Gastrocnemius medialis (tissue), 4 donors: Measurements from ENCODE around the gene BRCA2.

Experiments
- CTCF ChIP-seq, 5 experiments: fragments of 450-650 bp in 3 of 5; fragments of 200-600 bp in 2 of 5; sonication (generic) in 2 of 5; IDR thresholded peaks in 4 of 5; conservative IDR thresholded peaks in 1 of 5; 1 replicate in 4 of 5; 2 replicates in 1 of 5; pipeline ENCODE4 v1.5.1; 2016 to 2019; ENCODE audit warnings: antibody characterized with exemption in 5 of 5, mild to moderate bottlenecking in 3 of 5, moderate library complexity in 3 of 5
- POLR2A ChIP-seq, 2 donors: fragments of 450-650 bp; IDR thresholded peaks; one replicate each; pipeline ENCODE4 v1.6.1; 2017; ENCODE audit warnings: antibody characterized with exemption in 2 of 2, mild to moderate bottlenecking in 2 of 2, moderate library complexity in 2 of 2

GRCh38 chr13:32390484-32390883, 75.2 kb downstream of the BRCA2 start:
- TF ChIP-seq CTCF (IDR thresholded peaks at IDR 0.05 in 4 of 5, conservative IDR thresholded peaks at IDR 0.05 in 1 of 5) (no peak), POLR2A (IDR thresholded peaks at IDR 0.05) (no peak)
